Lung (tissue), 12 donors: ENCODE results near the gene WDR1. TPM values are rescaled to one million over a fixed set of nuclear protein-coding genes. Genes with fewer than 3 reads are reported as not detected.

Source experiments
- ATAC-seq: fragments of 200-7000 bp; cut with Tn5 transposase; one replicate; pipeline ENCODE4 v1.9.1; 2020; ENCODE audit warnings: moderate number of reproducible peaks; ENCODE audit not compliant: insufficient read depth, low FRiP score
- DNase-seq, 3 donors: peaks; one replicate each; pipeline ENCODE4 v3.0.0-alpha.2; 2013 to 2017
- H3K27ac ChIP-seq, 2 donors: one replicate each; pipeline ENCODE4 v1.5.1; 2013; ENCODE audit warnings: mild to moderate bottlenecking in 2 of 2, moderate library complexity in 2 of 2, control low read depth in 1 of 2, inconsistent platforms in 1 of 2, low read depth in 1 of 2, low read length in 1 of 2
- H3K27me3 ChIP-seq, 3 donors: one replicate each; pipeline ENCODE4 v1.5.1; 2013; ENCODE audit warnings: low read length in 2 of 3; ENCODE audit not compliant: control insufficient read depth in 3 of 3, insufficient read depth in 3 of 3
- H3K36me3 ChIP-seq, 4 donors: one replicate each; pipeline ENCODE4 v1.5.1; 2013; ENCODE audit warnings: low read length in 4 of 4, mild to moderate bottlenecking in 1 of 4, moderate library complexity in 1 of 4; ENCODE audit not compliant: control insufficient read depth in 4 of 4, insufficient read depth in 4 of 4
- H3K4me1 ChIP-seq, 5 donors: one replicate each; pipeline ENCODE4 v1.5.1; 2013; ENCODE audit warnings: low read length in 5 of 5, mild to moderate bottlenecking in 2 of 5, moderate library complexity in 1 of 5; ENCODE audit not compliant: control insufficient read depth in 5 of 5, insufficient read depth in 5 of 5
- H3K4me3 ChIP-seq: one replicate; pipeline ENCODE4 v1.5.1; 2013; ENCODE audit warnings: mild to moderate bottlenecking, control low read depth, moderate library complexity
- H3K9ac ChIP-seq, 2 donors: one replicate each; pipeline ENCODE4 v1.5.1; 2013; ENCODE audit warnings: low read length in 2 of 2, control low read depth in 1 of 2; ENCODE audit not compliant: insufficient read depth in 1 of 2
- H3K9me3 ChIP-seq, 4 donors: one replicate each; pipeline ENCODE4 v1.5.1; 2013; ENCODE audit warnings: low read length in 3 of 4, mild to moderate bottlenecking in 1 of 4, moderate library complexity in 1 of 4; ENCODE audit not compliant: control insufficient read depth in 4 of 4, insufficient read depth in 3 of 4
- WGBS, 2 donors: extraction: QIAGEN DNeasy Blood & Tissue Kit; methylation state at CpG; one replicate each; pipeline ENCODE4 v1.1.7; 2013; 5-methylcytosine and 5-hydroxymethylcytosine counted together
- polyA plus RNA-seq, 2 donors: library from polyadenylated mRNA; stranded (reverse); fragments of 200-250 nt; gene quantifications; one replicate each; pipeline ENCODE4 v1.2.1, GENCODE V29; 2013
- total RNA-seq, 2 donors: library from RNA; depleted of rRNA in 1 of 2; stranded (reverse); fragments of >200 nt in 1 of 2; gene quantifications; one replicate each; pipeline ENCODE4 v1.2.1, GENCODE V29; 2014 to 2021
- TF ChIP-seq, protein P1 (sequence below): IDR thresholded peaks from 2 replicates; pipeline ENCODE4 v1.5.1; 2012; ENCODE audit warnings: mild to moderate bottlenecking; ENCODE audit errors: control extremely low read depth, extremely low read depth
- donor health status: control.
- donor health status: control.
- donor health status: Bipolar disorder and iron deficiency.
- donor health status: healthy.
- donor health status: DM: yes; HTN: yes; CAD: no.

Gene WDR1
- total and polyA plus RNA-seq, 4 donors, result 72.0 to 325 (median 205) TPM

DNA sequence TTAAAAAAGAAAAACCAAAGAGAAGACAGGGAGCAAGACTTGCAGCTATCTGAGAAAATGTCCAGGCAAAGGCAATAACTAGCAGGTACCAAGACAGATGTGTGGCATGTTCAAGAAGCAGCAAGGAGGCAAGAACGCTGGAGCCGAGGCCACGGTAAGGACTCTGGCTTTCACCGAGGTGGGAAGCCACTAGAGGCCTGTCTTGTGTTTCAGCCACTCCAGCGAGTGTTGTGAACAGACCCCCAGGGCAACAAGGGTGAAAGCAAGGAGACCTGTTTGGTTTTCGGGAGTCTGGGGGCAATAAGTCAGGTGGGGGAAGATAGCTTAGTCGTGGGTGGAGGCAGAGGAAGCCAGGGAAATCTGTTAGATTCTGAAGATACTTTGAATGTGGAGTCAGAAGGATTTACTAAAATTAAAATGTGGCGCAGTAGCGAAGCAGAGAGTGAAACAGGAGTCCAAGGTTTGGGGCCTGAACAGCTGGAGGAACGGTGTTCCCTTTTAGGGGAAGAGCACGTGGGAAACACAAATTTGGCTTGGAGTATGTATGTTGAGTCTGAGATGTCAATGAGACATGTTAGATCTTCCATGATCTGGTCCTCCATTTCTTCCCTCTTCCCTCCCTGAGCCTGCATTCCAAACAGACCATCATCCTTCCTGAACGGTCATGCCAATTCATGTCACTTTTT, 3.1 kb downstream of the WDR1 start:
- peaks cover 7 to 33% (median 18%) of the 10 kb centered on the region in 5 donors for H3K4me1 ChIP-seq
- TF ChIP-seq, protein P1, sequence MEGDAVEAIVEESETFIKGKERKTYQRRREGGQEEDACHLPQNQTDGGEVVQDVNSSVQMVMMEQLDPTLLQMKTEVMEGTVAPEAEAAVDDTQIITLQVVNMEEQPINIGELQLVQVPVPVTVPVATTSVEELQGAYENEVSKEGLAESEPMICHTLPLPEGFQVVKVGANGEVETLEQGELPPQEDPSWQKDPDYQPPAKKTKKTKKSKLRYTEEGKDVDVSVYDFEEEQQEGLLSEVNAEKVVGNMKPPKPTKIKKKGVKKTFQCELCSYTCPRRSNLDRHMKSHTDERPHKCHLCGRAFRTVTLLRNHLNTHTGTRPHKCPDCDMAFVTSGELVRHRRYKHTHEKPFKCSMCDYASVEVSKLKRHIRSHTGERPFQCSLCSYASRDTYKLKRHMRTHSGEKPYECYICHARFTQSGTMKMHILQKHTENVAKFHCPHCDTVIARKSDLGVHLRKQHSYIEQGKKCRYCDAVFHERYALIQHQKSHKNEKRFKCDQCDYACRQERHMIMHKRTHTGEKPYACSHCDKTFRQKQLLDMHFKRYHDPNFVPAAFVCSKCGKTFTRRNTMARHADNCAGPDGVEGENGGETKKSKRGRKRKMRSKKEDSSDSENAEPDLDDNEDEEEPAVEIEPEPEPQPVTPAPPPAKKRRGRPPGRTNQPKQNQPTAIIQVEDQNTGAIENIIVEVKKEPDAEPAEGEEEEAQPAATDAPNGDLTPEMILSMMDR, result no peak
- peaks cover 10 to 60% (median 28%) of the 10 kb centered on the region in 4 donors for H3K36me3 ChIP-seq
- WGBS, 2 donors, result 78 to 79% methylated on average over 12 of the region's 12 CpGs
- no peak overlapping the region for H3K9ac ChIP-seq
- H3K4me3 ChIP-seq, result no peak overlapping the region
- no peaks in the 10 kb centered on the region for H3K27me3 ChIP-seq
- ATAC-seq, result no peak
- no peak for DNase-seq
- H3K27ac ChIP-seq, result no peak overlapping the region
- no peaks in the 10 kb centered on the region for H3K9me3 ChIP-seq

DNA sequence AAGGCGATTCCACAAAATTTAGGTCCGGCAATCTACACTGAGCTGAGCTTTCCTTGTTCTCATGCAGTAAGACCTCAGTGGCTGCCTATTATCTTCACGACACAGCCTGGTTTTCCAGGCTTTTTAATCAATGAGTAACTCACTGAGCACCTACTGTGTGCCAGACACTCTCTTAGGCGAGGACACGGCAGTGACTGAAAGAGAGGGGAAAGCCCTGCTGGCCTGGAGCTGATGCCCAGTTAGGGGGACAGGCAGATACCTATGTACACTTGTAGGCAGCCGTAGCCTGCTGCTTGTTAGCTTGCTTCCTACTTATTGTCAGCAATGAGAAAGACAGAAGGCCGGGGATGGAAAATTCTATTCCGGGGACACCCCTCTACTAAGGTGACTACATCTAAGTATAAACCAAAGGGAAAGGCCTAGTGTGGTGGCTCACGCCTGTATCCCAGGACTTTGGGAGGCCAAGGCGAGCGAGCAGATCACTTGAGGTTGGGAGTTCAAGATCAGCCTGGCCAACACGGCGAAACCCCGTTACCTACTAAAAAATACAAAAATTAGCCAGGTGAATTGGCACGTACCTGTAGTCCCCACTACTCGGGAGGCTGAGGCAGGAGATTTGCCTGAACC, 3.8 kb downstream of the WDR1 start:
- DNase-seq (no peak), ATAC-seq (no peak)
- Histone ChIP-seq H3K27ac (no peak overlapping the region), H3K4me1 (peaks cover 7 to 39% (median 17%) of the 10 kb centered on the region in 5 donors), H3K9ac (no peak overlapping the region), H3K4me3 (no peak overlapping the region), H3K9me3 (no peaks in the 10 kb centered on the region), H3K36me3 (peaks cover 10 to 66% (median 32%) of the 10 kb centered on the region in 4 donors), H3K27me3 (no peaks in the 10 kb centered on the region)
- TF ChIP-seq, protein P1, result no peak
- 93 to 97% methylated on average over 16 of the region's 16 CpGs for WGBS, 2 donors

DNA sequence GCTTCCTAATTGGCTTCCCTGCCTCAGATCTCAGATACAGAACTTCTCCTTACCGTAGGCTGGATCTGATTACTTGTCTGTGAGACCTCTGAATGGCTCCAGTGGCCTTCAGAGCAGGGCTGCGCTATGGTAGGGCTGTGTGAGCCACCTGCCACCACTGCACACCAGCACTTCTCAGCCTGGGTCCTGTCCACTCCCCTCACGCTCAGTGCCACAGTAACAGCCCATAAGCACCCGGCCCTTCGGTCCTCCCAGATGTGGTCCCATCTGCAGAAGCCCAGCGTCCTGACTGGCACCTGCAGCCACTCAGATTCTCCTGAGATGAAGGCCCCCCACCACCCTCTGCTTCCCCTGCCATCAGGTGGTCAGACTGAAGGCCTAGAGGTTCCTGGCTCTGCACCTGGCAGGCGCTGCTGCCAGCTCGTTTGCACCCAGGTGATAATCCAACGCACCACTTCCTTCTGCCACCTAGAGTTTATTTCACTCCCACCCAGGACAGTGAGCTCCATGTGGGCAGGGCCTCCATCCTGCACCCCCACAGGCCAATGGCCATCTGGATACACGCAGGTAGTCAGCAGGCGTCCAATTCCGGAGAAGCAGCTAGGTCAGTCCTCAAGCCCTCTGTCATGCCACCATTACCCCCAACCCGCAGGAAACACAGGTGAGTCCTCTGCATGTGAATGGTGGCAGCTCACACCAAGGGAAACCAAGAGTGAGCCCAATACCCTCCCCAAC, 5.4 kb downstream of the WDR1 start:
- DNase-seq (no peak), ATAC-seq (no peak)
- no peak overlapping the region for H3K4me3 ChIP-seq
- no peaks in the 10 kb centered on the region for H3K9me3 ChIP-seq
- H3K27me3 ChIP-seq, result no peaks in the 10 kb centered on the region
- no peak overlapping the region for H3K27ac ChIP-seq
- H3K36me3 ChIP-seq, result peaks cover 10 to 71% (median 32%) of the 10 kb centered on the region in 4 donors
- 93 to 95% methylated on average over 13 of the region's 13 CpGs for WGBS, 2 donors
- H3K9ac ChIP-seq, result no peak overlapping the region
- H3K4me1 ChIP-seq, result peaks cover 7 to 53% (median 21%) of the 10 kb centered on the region in 5 donors
- TF ChIP-seq, protein P1, result no peak
